Non-pigmented ciliary epithelial cell (primary cell): ENCODE data around the gene ENTHD1.

Source experiments
- DNase-seq: peaks from one replicate; pipeline ENCODE4 v3.0.0-alpha.2; 2010; ENCODE audit warnings: low read depth

Gene ENTHD1

GRCh38 chr22:39893526-39893925, at the start of gene ENTHD1:
Gene ENTHD1, minus strand, starts transcription at chr22:39893760. Its CDS starts 6,012 bp downstream, at chr22:39887748.
- no peak for DNase-seq

- no peak for DNase-seq
Observed at GRCh38 chr22:39943337-39943736, 49.8 kb upstream of the ENTHD1 start.

- DNase-seq: no peak
Observed at GRCh38 chr22:39942439-39943230, 49.1 kb upstream of the ENTHD1 start.

GRCh38 chr22:39941601-39942000, 48.0 kb upstream of the ENTHD1 start:
- DNase-seq: no peak

GRCh38 chr22:39940757-39941305, 47.3 kb upstream of the ENTHD1 start:
- DNase-seq: no peak

GRCh38 chr22:39939830-39940229, 46.3 kb upstream of the ENTHD1 start:
- no peak for DNase-seq

GRCh38 chr22:39938509-39939111, 45.0 kb upstream of the ENTHD1 start:
- no peak for DNase-seq

- DNase-seq: no peak
Observed at GRCh38 chr22:39937906-39938305, 44.3 kb upstream of the ENTHD1 start.

GRCh38 chr22:39936523-39937145, 43.1 kb upstream of the ENTHD1 start:
- no peak for DNase-seq

GRCh38 chr22:39935612-39936011, 42.1 kb upstream of the ENTHD1 start:
- DNase-seq: no peak

- no peak for DNase-seq
Observed at GRCh38 chr22:39935116-39935515, 41.6 kb upstream of the ENTHD1 start.

GRCh38 chr22:39933741-39934140, 40.2 kb upstream of the ENTHD1 start:
- DNase-seq: no peak

- DNase-seq: no peak
Observed at GRCh38 chr22:39932918-39933649, 39.5 kb upstream of the ENTHD1 start.

GRCh38 chr22:39932166-39932565, 38.6 kb upstream of the ENTHD1 start:
- DNase-seq: no peak

GRCh38 chr22:39931251-39931650, 37.7 kb upstream of the ENTHD1 start:
- DNase-seq: no peak

- no peak for DNase-seq
Observed at GRCh38 chr22:39928536-39929520, 35.3 kb upstream of the ENTHD1 start.

GRCh38 chr22:39927544-39927943, 34.0 kb upstream of the ENTHD1 start:
- DNase-seq: no peak

- DNase-seq: no peak
Observed at GRCh38 chr22:39926753-39927152, 33.2 kb upstream of the ENTHD1 start.

- DNase-seq: no peak
Observed at GRCh38 chr22:39925909-39926679, 32.5 kb upstream of the ENTHD1 start.

- no peak for DNase-seq
Observed at GRCh38 chr22:39925273-39925672, 31.7 kb upstream of the ENTHD1 start.
